Measurements from ENCODE around the gene RPS19.

The RPS19 gene

DNA sequence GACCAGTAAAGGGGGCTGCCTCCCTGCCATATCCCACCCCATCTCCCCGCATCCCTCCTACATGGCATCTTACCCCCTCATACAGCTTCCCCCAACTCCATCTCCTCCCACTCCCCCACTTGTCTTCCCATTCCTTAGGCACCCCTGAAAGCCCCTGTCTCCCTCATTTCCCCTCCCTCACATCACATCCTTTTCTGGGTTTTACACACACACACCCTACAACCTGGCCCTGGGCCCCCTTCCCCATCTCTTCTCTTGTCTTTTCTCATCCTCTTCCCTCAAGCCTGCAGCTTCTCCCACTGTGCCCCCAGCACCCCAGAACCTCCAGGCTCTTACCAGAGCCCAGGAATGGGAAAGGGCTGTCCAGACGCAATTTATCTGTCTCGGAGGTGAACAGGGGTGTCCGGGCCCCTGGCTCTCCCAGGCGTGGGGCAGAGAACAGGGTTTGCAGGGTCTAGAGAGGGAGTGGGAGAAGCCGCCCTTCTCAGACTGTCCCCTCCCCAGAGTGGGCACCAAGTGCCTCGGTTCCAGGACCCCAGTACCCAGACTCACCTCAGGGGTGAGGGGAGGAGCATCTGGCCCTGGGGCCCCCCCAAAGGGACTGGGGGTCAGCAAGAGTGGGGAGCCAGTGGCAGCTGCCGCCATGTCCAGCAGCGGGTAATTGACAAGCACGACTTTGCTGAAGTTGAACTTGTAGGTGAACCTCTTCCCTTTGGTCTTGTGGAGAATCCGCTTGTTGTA lies 48.8 kb downstream of the RPS19 start:
- TF ChIP-seq, protein P1, sequence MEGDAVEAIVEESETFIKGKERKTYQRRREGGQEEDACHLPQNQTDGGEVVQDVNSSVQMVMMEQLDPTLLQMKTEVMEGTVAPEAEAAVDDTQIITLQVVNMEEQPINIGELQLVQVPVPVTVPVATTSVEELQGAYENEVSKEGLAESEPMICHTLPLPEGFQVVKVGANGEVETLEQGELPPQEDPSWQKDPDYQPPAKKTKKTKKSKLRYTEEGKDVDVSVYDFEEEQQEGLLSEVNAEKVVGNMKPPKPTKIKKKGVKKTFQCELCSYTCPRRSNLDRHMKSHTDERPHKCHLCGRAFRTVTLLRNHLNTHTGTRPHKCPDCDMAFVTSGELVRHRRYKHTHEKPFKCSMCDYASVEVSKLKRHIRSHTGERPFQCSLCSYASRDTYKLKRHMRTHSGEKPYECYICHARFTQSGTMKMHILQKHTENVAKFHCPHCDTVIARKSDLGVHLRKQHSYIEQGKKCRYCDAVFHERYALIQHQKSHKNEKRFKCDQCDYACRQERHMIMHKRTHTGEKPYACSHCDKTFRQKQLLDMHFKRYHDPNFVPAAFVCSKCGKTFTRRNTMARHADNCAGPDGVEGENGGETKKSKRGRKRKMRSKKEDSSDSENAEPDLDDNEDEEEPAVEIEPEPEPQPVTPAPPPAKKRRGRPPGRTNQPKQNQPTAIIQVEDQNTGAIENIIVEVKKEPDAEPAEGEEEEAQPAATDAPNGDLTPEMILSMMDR (IDR thresholded peaks at IDR 0.05) = no peak
- no peak overlapping the region for H3K4me3 ChIP-seq
- H3K27me3 ChIP-seq = peaks cover 0 to 31% of the 10 kb centered on the region in 2 donors
- peaks cover 0 to 9% (median 4%) of the 10 kb centered on the region in 4 donors for H3K4me1 ChIP-seq
- no peak for DNase-seq
- intact Hi-C loops (cut with DNase I; ENCODE audit: low total_unique reads) = no loop called here
- H3K27ac ChIP-seq = no peak overlapping the region
- H3K36me3 ChIP-seq = peaks cover 21 to 46% (median 29%) of the 10 kb centered on the region in 3 donors
- no peaks in the 10 kb centered on the region for H3K9me3 ChIP-seq

DNA sequence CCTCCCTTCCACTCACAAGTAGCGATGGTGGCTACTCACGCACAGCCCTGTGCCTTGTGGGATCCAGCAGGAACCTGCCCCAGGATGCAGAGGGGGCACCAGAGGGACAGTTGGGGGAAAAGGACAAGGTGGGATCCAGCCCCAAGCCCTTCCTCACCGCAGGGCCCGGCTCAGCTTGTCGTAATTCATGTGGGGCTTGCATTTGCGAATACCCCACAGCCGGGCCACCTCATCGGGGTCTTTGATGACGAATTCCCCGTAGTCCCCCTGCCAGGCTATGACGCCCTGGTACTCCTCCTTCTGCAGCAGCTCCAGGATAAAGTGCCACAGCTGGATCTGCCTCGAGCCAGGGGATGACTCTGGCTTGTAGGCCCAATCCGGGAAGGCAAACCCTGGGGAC lies 49.7 kb downstream of the RPS19 start:
- Histone ChIP-seq H3K27me3 (peaks cover 0 to 36% of the 10 kb centered on the region in 2 donors), H3K27ac (no peak overlapping the region), H3K4me3 (no peak overlapping the region), H3K36me3 (peaks cover 13 to 37% (median 21%) of the 10 kb centered on the region in 3 donors), H3K4me1 (peaks cover 0 to 9% (median 4%) of the 10 kb centered on the region in 4 donors), H3K9me3 (no peaks in the 10 kb centered on the region)
- no peak for DNase-seq
- TF ChIP-seq, protein P1 (IDR thresholded peaks at IDR 0.05) = no peak
- intact Hi-C loops (cut with DNase I; ENCODE audit: low total_unique reads) = no loop called here

DNA sequence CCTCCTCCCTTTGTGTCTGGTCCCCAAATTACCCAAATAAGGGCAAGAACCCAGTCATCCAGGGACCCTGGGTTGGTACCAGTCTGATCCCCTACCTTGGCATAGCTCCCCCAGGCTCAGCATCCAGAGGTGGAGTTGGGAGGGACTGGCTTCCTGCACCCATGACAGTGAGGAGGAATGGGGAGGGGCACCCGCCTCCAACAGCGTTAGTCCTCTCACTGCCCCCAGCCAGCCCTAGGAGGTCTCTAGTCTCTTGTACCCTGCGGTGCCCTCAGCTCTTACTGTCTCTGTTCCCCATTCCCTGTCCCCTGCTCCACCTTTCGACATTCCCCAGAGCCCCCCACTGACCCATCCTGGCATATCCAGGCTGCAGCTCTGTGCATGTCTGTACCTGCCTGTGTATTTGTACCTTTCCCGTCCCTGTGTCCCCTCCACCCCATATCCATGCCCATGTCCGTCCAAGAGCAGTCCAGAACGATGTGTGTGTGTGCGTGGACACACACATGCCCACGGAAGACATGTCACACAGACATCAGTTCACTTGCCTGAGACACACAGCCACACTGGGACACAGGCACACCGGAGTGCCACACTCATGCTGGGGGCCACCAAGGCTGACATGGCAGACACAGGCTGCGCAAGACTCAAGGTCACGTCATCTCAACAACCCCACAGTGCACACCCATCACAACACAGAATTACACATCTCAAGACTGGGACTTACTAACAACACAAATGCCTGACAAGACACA lies 50.4 kb downstream of the RPS19 start:
- H3K4me1 ChIP-seq = peaks cover 0 to 16% (median 6%) of the 10 kb centered on the region in 4 donors
- intact Hi-C loops (cut with DNase I; ENCODE audit: low total_unique reads) = no loop called here
- no peak overlapping the region for H3K27ac ChIP-seq
- no peak overlapping the region for H3K4me3 ChIP-seq
- TF ChIP-seq, protein P1 (IDR thresholded peaks at IDR 0.05) = no peak
- H3K36me3 ChIP-seq = peaks cover 6 to 30% (median 14%) of the 10 kb centered on the region in 3 donors
- no peaks in the 10 kb centered on the region for H3K9me3 ChIP-seq
- no peak for DNase-seq
- peaks cover 0 to 42% of the 10 kb centered on the region in 2 donors for H3K27me3 ChIP-seq

DNA sequence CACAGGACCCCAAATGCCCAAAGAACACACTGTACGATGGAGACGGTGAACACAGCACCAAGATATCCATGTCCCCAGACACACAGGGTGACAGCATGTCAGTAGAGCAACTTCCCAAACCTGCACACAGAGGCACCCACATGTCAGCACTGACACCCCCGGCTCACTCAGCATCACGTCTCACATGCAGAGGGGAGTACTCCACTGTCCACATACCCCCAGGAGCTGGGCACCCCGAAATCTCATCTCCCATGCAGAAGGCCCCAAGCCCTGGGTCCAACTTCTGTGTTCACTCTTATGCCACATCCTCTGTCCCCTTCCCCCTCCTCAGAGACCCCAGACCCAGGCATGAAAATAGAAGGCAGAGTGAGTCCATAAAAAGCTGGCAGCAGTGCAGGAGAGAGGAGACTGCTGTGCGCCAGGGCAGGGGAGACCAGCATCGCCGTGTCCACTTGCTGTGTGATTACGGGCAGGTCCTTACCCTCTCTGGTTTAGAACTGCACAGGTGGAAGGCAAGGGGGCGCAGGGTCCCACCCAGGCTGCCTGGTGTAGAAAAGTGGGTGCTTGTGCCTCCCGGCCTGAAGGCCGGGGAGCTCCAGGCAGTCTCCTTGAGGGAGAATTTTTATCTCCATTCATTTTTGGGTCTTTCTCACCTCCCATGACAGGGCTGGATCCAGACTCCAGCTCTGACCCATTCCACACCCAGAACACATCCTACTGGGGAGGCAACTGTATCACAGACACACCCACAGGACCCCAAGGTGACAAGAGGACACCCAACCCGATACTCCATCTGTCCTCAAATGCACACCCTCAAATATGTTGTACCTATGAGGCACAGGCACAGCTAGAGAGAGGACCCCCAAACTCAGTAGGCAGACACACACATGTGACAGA lies 51.2 kb downstream of the RPS19 start:
- TF ChIP-seq, protein P1 (IDR thresholded peaks at IDR 0.05) = no peak
- no peak overlapping the region for H3K27ac ChIP-seq

More for the DNA sequence above, 51.2 kb downstream of the RPS19 start:
- no peak for DNase-seq
- Histone ChIP-seq H3K4me1 (peaks cover 0 to 16% (median 7%) of the 10 kb centered on the region in 4 donors), H3K9me3 (no peaks in the 10 kb centered on the region), H3K27me3 (peaks cover 0 to 51% of the 10 kb centered on the region in 2 donors), H3K4me3 (no peak overlapping the region), H3K36me3 (peaks cover 0 to 22% (median 6%) of the 10 kb centered on the region in 3 donors)
- intact Hi-C loops (cut with DNase I; ENCODE audit: low total_unique reads) = no loop called here
